IPS-18a (cell line): ENCODE data around the gene NSD1.

Experiments
- H3K27ac ChIP-seq: one replicate; pipeline ENCODE4 v1.5.1; 2013; ENCODE audit warnings: low read length
- H3K27me3 ChIP-seq: one replicate; pipeline ENCODE4 v1.6.1; 2013; ENCODE audit warnings: mild to moderate bottlenecking, low read length; ENCODE audit not compliant: control insufficient read depth, insufficient read depth
- H3K36me3 ChIP-seq: one replicate; pipeline ENCODE4 v1.6.1; 2013; ENCODE audit warnings: low read depth, low read length; ENCODE audit not compliant: control insufficient read depth
- H3K4me1 ChIP-seq: one replicate; pipeline ENCODE4 v1.6.1; 2013; ENCODE audit warnings: low read depth, low read length; ENCODE audit not compliant: control insufficient read depth
- H3K4me3 ChIP-seq: one replicate; pipeline ENCODE4 v1.5.1; 2013; ENCODE audit warnings: low read length
- H3K9ac ChIP-seq: one replicate; pipeline ENCODE4 v1.6.1; 2013; ENCODE audit warnings: mild to moderate bottlenecking, low read length, moderate library complexity
- H3K9me3 ChIP-seq: one replicate; pipeline ENCODE4 v1.6.1; 2013; ENCODE audit warnings: low read depth, low read length; ENCODE audit not compliant: control insufficient read depth

The NSD1 gene

GRCh38 chr5:177092178-177093081 lies 41.1 kb upstream of the NSD1 start:
- H3K4me1 ChIP-seq: no peaks in the 10 kb centered on the region
- H3K27me3 ChIP-seq: no peaks in the 10 kb centered on the region
- no peak overlapping the region for H3K27ac ChIP-seq
- no peak overlapping the region for H3K4me3 ChIP-seq
- no peak overlapping the region for H3K9ac ChIP-seq
- no peaks in the 10 kb centered on the region for H3K9me3 ChIP-seq
- peaks cover 26% of the 10 kb centered on the region for H3K36me3 ChIP-seq

DNA sequence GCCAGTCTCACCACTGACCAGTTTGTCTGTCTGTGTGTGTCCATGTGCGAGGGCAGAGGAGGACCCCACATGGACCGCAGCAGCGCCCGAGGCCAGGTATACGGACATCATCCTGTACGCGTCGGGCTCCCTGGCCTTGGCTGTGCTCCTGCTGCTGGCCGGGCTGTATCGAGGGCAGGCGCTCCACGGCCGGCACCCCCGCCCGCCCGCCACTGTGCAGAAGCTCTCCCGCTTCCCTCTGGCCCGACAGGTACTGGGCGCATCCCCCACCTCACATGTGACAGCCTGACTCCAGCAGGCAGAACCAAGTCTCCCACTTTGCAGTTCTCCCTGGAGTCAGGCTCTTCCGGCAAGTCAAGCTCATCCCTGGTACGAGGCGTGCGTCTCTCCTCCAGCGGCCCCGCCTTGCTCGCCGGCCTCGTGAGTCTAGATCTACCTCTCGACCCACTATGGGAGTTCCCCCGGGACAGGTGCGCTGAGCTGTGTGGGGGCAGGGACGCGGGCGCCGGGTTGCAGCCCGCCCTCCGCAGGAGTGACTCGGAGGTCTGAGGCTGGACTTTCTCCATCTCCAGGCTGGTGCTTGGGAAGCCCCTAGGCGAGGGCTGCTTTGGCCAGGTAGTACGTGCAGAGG lies 40.4 kb upstream of the NSD1 start:
- Histone ChIP-seq H3K4me1 (no peaks in the 10 kb centered on the region), H3K36me3 (peaks cover 26% of the 10 kb centered on the region), H3K4me3 (no peak overlapping the region), H3K9me3 (no peaks in the 10 kb centered on the region), H3K27ac (no peak overlapping the region), H3K9ac (no peak overlapping the region), H3K27me3 (no peaks in the 10 kb centered on the region)

- peaks cover 26% of the 10 kb centered on the region for H3K36me3 ChIP-seq
- peaks cover 2% of the 10 kb centered on the region for H3K4me1 ChIP-seq
- H3K9ac ChIP-seq: no peak overlapping the region
- no peak overlapping the region for H3K27ac ChIP-seq
- no peaks in the 10 kb centered on the region for H3K27me3 ChIP-seq
- H3K9me3 ChIP-seq: no peaks in the 10 kb centered on the region
- no peak overlapping the region for H3K4me3 ChIP-seq
These were observed 39.8 kb upstream of the NSD1 start for GRCh38 chr5:177093803-177094202.

- H3K27ac ChIP-seq: no peak overlapping the region
- no peaks in the 10 kb centered on the region for H3K9me3 ChIP-seq
- no peaks in the 10 kb centered on the region for H3K27me3 ChIP-seq
- peaks cover 26% of the 10 kb centered on the region for H3K36me3 ChIP-seq
- no peak overlapping the region for H3K9ac ChIP-seq
- H3K4me3 ChIP-seq: no peak overlapping the region
- H3K4me1 ChIP-seq: peaks cover 8% of the 10 kb centered on the region
These were observed 39.1 kb upstream of the NSD1 start for GRCh38 chr5:177094224-177095087.

DNA sequence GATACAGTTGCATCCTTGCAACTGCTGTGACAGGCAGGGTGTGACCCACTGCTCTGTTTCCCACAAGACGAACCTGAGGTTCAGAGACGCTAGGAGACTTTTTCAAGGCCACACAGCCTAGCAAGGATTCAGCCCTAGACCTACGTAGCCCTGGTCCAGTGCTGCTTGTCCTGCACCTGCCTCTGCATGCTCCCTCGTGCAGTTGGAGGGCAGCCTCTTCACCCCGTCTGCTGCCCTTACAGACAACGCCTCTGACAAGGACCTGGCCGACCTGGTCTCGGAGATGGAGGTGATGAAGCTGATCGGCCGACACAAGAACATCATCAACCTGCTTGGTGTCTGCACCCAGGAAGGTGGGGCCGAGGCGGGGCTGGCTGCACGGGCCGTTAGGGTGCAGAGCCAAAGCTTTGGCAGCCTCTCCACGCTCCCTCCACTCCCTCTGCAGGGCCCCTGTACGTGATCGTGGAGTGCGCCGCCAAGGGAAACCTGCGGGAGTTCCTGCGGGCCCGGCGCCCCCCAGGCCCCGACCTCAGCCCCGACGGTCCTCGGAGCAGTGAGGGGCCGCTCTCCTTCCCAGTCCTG lies 38.4 kb upstream of the NSD1 start:
- H3K9me3 ChIP-seq: no peaks in the 10 kb centered on the region
- H3K36me3 ChIP-seq: peaks cover 26% of the 10 kb centered on the region
- H3K27me3 ChIP-seq: no peaks in the 10 kb centered on the region
- peaks cover 9% of the 10 kb centered on the region for H3K4me1 ChIP-seq
- no peak overlapping the region for H3K4me3 ChIP-seq
- no peak overlapping the region for H3K9ac ChIP-seq
- H3K27ac ChIP-seq: no peak overlapping the region

DNA sequence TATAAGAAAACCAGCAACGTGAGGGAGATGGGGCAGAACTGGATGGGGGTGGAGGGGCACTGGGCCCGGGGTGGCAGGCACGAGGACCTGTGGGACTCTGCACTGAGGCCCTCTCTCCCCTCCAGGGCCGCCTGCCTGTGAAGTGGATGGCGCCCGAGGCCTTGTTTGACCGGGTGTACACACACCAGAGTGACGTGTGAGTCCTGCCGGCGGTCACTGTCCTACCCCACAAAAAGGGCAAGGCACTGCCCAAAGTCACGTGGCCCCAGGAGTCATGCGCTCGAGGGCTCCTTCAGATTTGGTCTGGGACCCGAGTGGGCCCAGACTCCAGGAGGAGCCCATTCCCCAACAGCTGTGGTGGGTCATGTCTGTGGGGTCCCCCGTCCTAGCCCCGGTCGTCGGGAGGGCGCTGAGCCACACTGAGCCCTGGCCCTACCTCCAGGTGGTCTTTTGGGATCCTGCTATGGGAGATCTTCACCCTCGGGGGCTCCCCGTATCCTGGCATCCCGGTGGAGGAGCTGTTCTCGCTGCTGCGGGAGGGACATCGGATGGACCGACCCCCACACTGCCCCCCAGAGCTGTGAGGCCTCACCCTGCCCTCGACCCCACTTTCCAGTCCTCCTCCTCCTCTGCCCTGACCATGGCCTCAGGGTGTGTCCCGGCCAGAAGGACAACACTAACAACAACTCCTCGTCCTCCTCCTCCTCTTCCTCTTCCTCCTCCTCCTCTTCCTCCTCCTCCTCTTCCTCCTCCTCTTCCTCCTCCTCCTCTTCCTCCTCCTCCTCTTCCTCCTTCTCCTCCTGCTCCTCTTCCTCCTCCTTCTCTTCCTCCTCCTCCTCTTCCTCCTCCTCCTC lies 37.2 kb upstream of the NSD1 start:
- Histone ChIP-seq H3K9ac (no peak overlapping the region), H3K36me3 (peaks cover 21% of the 10 kb centered on the region), H3K4me3 (no peak overlapping the region), H3K4me1 (peaks cover 9% of the 10 kb centered on the region), H3K9me3 (no peaks in the 10 kb centered on the region), H3K27ac (no peak overlapping the region), H3K27me3 (no peaks in the 10 kb centered on the region)

GRCh38 chr5:177097016-177097985 lies 36.3 kb upstream of the NSD1 start:
- Histone ChIP-seq H3K27me3 (no peaks in the 10 kb centered on the region), H3K36me3 (peaks cover 14% of the 10 kb centered on the region), H3K27ac (no peak overlapping the region), H3K9ac (no peak overlapping the region), H3K4me3 (no peak overlapping the region), H3K4me1 (peaks cover 9% of the 10 kb centered on the region), H3K9me3 (no peaks in the 10 kb centered on the region)

GRCh38 chr5:177098120-177098469 lies 35.5 kb upstream of the NSD1 start:
- Histone ChIP-seq H3K9ac (no peak overlapping the region), H3K9me3 (no peaks in the 10 kb centered on the region), H3K36me3 (peaks cover 9% of the 10 kb centered on the region), H3K4me1 (peaks cover 9% of the 10 kb centered on the region), H3K4me3 (no peak overlapping the region), H3K27ac (no peak overlapping the region), H3K27me3 (no peaks in the 10 kb centered on the region)

GRCh38 chr5:177098470-177099141 lies 35.0 kb upstream of the NSD1 start:
- Histone ChIP-seq H3K4me1 (peaks cover 9% of the 10 kb centered on the region), H3K27ac (no peak overlapping the region), H3K9ac (no peak overlapping the region), H3K9me3 (no peaks in the 10 kb centered on the region), H3K27me3 (no peaks in the 10 kb centered on the region), H3K4me3 (no peak overlapping the region), H3K36me3 (peaks cover 9% of the 10 kb centered on the region)
